Raji (cell line): ENCODE data around the gene NPPA.

ENCODE experiments used
- POLR2A ChIP-seq: IDR thresholded peaks from 2 replicates; pipeline ENCODE4 v1.6.1; 2011; ENCODE audit warnings: low read depth, low read length, control low read depth; ENCODE audit not compliant: insufficient read depth

NPPA gene

DNA sequence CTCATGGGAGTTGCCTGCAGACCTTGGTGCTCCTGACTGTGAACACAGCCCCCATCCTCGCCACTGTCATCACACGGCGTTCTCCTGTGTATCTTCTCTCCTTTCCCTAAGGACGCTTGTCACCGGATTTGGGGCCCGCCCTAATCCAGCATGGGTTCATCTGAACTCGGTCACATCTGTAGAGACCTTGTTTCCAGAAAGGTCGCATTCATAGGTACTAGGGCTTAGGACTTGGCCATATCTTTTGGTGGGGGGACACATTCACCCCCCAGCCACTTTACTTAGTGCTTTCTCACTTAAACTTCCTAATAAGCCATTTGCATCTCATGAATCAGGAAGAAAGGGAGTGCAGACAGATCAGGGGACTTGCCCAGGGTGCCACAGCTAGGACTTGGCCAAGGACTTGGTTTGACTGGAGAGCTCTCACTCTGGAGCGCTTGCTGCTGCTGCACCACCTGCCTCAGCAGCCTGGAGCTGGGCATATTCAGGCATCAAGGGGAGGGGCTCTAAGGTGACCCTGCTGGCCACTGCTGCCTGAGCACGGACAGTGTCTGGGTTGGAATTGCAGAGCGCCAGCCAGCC is 9.7 kb downstream of the NPPA start:
- TF ChIP-seq POLR2A = no peak

DNA sequence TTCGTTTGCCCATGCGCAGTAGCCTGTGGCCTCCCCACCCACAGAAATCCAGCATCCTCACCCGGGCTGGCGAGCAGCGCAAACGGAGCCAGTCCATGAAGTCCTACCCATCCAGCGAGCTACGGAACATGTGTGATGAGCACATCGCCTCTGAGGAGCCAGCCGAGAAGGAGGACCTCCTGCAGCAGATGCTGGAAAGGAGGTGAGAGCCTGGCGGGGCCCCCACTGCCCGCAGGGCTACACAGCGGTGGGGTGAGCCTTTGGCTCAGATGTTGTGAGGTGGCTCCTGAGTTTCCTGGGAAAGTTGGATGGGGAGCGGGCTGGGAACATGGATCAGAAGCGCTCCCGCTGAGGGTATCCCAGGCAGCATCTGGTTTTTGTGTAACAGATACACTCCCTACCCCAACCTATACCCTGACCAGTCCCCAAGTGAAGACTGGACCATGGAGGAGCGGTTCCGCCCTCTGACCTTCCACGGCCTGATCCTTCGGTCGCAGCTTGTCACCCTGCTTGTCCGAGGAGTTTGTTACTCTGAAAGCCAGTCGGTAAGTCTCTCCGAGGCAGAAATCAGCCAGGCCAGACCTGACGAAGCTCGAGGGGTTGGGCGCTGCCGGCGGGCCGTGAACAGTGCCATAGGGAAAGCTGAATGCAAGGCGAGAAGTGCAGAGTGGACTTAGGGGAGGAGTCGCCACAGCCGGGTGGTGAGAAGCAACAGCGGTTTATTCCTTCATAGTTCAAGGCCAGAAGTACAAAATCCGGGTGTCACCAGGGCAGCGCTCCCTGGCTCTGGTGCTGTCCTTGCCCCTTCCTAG is 10.4 kb downstream of the NPPA start:
- no peak for TF ChIP-seq POLR2A

DNA sequence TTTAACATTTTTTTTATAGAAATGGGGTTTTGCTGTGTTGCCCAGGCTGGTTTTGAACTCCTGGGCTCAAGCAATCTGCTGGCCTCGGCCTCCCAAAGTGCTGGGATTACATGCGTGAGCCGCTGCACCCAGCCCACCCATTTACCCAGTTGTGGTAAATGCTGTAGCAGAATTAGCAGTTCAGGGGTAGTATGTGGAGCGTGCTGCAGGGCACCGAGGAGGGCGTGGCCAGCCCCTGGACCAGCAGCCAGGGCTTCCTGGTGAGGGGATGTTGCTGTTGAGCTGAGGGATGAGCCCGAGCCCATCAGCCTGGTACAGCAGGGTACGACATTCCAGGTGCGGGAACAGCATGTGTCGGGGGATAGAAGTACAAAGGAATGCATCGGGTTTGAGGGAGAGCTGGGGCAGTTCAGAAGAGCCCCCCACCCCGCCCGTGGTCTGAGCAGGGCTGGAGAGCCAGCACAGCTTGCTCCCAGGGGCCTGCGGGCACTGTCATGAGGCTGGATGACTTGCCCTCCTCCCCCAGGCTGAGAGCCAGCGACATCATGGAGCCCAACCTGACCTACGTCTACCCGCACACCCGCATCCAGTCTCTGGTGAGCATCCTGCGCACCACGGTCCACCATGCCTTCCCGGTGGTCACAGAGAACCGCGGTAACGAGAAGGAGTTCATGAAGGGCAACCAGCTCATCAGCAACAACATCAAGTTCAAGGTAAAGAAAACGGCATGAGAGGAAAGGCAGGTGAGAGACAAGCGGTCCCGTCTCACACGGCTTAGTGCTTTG is 11.9 kb downstream of the NPPA start:
- no peak for TF ChIP-seq POLR2A

DNA sequence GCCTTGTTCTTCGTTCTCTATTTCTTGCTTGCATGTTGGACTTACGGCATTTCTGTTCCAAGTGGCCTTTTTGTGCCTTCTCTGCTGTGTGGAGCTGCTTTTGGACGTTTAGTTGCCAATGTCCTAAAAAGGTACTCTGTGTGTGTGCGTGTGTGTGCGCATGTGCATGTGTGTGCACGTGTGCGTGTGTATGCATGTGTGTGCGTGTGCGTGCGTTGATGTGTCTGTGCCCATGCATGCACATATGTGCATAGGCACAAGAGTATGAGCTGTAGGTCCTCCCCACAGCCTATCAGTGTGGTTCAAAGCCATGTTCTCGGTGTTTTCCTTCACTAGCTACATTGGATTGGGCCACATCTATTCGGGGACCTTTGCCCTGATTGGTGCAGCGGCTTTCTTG is 13.7 kb downstream of the NPPA start:
- no peak for TF ChIP-seq POLR2A

DNA sequence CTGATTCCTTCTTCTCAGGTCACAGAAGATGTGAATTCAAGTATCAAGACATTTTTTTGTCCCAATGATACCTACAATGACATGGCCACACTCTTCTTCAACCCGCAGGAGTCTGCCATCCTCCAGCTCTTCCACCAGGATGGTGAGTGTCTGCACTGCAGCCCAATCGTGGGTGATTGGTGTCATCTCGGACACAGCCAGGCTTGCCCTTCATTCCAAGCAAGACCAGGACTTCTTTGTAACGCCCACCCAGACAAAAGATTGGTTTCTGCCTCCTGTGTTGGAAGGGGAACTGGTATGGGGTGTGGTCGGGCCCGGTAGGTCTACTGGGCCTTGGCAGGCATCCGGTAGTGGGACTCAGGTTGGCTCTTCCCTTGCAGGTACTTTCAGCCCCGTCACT is 14.1 kb downstream of the NPPA start:
- TF ChIP-seq POLR2A = no peak

DNA sequence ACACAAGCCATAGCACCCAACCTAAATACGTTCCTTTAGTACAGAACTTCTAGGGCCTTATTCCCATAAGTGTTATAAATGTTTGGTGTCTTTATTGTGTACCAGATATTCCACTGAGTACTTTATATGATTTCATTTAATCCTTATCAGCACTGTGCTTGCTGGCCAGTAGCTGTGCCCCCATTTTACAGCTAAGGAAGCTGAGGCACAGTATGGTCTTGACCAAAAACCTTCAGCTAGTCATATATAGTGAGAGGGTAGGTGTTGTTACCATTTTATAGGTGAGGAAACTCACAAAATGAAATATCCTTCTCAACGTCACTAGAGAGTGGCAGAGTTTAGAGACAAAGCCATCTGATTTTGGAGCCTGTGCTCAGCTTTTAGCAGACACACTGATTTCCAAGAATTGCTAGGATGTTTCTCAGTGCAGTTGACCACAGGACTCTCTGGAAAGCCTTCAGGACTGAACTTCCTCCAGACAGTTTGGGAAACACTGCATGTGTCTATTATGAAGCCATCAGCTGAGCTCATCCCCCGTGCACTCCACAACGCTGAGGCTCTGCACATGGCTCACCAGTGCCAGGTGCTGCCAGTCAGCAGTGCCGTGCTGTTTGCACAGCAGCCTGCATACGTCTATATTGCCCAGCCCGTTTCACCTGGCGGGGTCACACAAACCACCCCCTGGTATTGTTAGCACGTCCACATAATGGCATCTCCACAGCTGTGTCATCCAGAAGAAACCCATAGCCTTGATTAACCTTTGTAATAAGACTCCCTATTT is 15.4 kb downstream of the NPPA start:
- TF ChIP-seq POLR2A = no peak

DNA sequence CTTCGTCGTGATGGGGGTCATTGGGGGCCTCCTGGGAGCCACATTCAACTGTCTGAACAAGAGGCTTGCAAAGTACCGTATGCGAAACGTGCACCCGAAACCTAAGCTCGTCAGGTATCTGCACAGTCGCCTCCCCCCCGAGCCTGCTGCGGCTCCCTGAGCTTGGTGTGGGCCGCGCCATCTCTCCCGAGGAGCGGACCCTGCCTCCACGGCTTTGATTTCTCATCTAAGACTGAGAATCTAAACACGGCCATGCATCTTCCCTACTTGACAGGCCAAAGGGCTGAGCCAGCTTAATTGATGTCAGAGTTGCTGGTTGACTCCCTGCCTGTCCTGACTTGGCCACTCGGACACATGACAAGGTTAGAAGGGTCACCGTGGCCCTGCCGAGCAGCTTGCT is 19.1 kb downstream of the NPPA start:
- TF ChIP-seq POLR2A = no peak

DNA sequence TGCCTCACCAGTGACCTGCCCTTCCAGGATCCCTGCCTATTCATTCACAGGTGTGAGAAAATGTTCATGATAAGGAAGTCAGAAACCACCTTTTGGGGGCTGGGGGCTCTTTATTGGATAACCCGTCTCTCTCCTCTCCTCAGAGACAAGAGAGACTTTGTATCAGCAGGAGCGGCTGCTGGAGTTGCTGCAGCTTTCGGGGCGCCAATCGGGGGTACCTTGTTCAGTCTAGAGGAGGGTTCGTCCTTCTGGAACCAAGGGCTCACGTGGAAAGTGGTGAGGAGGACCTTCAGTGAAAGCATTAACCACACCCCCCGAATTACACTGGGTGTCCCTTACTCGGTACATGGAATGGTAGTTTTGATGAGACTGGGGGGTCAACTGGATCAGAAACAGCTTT is 20.6 kb downstream of the NPPA start:
- no peak for TF ChIP-seq POLR2A

DNA sequence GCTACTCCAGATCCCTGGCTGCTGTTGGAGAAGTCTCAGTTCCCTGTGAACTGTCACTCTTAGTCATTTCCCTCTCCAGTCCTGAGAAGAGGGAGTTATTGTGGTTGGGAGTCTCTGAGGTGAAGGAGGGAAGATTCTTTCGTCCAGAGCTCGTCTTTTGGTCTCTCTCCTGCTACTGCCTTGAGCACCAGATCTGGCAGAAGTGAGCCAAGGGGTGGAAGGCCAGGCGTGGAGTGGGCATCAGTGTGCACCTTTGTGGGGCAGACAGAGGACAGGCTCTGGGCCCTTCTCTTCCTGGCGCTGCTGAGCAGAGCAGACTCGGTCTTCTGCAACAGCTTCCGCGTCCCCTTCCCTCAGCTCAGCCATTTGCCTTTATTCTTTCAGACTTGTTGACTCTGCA is 22.5 kb downstream of the NPPA start:
- no peak for TF ChIP-seq POLR2A

DNA sequence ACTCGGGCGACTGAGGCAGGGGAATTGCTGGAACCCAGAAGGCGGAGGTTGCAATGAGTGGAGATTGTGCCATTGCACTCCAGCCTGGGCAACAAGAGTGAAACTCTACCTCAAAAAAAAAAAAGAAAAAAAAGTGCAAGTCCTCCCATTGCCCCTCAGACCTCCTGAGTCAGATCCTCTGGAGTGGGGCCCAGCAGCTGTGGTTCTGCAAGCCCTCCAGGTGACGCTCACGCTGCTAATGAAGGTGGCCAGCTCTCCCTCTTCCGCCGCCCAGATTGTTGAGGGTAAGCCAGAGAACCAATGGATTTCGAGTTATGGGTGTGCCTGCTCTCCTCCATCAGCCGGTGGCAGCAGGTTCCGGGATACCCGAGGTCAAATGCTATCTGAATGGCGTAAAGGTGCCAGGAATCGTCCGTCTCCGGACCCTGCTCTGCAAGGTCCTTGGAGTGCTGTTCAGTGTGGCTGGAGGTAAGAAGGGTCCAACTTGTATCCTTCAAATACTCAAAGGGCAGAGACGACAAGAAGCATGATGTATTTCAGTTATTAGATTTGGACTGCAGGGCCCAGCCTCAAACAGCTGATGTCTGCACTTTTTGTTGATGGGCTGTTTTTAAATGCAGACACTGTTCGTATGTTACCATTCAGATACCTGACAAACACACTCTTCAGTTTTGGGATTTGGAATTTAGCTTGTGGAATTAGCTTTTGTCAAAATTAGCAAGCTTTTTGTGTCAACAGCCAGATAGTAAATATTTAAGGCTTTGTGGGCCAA is 24.0 kb downstream of the NPPA start:
- TF ChIP-seq POLR2A = no peak

DNA sequence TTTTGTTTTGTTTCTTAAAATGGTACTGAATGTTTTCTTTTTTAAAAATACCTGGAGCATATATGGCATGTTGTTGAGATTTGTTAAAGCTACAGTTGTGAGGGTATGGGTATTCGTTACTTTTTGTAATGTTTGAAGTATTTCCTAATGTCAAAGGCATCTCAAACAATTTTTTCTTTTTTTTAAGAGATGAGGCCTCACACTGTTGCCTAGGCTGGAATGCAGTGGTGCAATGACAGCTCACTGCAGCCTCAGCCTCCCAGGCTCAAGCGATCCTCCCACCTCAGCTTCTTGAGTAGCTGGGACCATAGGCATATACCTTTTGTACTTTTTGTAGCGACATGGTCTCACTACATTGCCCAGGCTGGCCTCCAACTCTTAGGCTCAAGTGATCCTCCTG is 25.5 kb downstream of the NPPA start:
- no peak for TF ChIP-seq POLR2A

DNA sequence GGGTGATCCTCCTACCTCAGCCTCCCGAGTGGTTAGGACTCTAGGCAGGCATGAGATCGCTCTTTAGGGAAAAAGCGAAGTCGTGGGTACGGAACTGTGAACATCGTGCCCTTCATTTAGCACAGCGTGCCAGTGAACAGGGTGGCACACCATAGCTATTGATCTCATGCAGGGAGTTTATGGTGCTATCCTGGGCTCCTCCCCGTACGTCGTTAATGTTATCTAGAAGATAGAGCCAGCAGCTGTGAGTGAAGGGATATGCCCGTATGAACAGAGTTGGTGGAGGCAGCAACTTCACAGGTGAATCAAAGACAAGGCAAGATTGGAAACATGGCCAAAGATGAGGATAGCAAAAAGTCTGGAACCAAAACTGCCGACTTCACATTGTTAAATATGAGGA is 30.4 kb downstream of the NPPA start:
- no peak for TF ChIP-seq POLR2A

DNA sequence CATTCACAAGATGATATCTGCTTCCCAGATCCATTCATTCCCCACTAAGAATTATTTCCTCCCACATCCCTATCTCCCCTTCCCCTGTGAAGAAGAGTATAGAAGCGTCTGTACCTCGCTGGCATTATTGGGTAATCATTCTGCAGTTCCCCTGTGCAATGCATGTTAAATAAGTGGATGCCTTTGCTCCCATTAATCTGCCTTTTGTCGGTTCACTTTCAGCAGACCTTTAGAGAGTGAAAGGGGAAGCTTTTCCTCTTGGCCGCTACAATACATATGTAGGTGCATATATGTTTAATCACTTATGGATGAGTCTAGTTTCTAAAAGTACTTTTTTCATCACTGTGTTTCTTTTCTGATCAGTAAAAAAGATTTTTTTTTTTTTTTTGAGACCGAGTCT is 34.6 kb downstream of the NPPA start:
- TF ChIP-seq POLR2A = no peak

DNA sequence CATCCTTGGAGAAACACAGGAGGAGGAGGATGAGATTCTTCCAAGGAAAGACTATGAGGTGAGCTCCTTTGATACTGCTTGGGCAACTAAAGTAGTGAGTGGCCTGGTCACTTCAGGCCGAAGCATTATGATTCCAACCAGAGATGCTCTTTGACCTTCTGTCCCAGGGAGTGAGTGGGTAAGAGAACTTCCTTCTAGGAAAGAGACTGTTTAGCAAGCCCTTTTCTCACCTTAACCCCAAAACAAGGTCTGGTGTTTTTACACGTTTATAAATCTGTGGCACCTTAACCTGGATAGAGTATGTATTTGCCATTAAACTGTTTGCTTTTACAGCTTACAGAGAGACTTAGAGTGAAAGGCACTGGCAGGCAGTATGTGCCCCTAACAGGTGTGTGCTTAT is 40.5 kb downstream of the NPPA start:
- TF ChIP-seq POLR2A = no peak

DNA sequence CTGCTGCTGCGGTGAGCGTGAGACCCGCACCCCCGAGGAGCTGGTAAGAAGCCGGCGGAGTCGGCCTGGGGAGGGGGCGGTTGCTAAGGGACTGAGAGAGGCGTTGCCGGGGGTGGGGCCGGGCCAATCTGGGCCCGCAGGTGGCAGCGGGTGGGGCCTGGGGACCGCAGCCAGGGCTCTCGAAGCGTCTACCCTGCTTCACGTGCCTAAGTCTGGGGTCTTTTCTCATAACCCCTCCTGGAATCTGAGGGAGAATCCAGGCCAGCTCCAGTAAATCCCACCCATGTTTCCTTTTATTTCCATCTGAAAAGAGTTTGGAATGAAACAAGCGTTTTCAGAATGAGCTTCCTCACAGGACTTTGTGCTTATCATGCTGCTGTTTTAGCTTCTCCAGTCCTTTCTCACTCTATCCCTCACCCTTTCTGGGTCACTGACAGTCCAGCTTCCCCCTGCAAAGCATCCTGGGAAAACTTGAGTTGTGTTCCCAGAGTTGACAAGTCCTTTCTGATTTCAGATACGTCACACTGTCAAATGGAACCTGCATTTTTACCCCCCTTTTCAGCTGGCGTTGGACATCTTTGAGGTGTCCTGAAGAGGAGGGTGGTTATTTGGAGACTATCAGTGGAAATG is 41.2 kb downstream of the NPPA start:
- no peak; the same call in 1 of the 2 replicates for TF ChIP-seq POLR2A
